Renal cortical epithelial cell (primary cell): ENCODE results near the gene CLIP1. TPM values are rescaled to one million over a fixed set of nuclear protein-coding genes. Genes with fewer than 3 reads are reported as not detected.
A peak's percentile ranks its signal among the peaks of the same experiment; 100 is the strongest.
"Not testable (repeated sequence)": the region's sequence is repeated elsewhere in the genome, so short reads cannot be mapped to it uniquely, and the experiment has no call there.

ENCODE experiments used
- DNase-seq: peaks from one replicate; pipeline ENCODE4 v3.0.0-alpha.2; 2011; ENCODE audit warnings: low read depth
- total RNA-seq: library from RNA; depleted of rRNA; stranded (reverse); fragments of >200 nt; gene quantifications from 2 replicates; pipeline ENCODE4 v1.2.3, GENCODE V29; 2014

Gene CLIP1
- total RNA-seq, 1 donor from 2014 or later, result 76.7 TPM

DNA sequence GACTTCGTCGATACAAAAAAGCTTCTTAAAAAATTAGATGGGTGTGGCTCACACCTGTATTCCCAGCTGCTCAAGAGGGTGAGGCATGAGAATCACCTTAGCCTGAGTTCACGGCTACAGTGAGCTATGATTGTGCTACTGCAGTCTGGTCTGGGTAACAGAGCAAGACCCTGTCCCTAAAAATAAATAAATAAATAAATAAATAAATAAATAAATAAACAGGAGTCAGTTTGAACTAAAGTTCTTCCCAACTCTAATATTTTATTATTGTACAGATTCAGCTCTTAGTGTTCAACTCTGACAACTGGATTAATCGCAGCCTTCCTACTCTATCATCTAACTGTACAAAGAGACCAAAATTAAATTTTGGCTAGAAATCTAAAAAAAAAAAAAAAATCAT is 12.7 kb upstream of the CLIP1 start:
- DNase-seq, result no peak

DNA sequence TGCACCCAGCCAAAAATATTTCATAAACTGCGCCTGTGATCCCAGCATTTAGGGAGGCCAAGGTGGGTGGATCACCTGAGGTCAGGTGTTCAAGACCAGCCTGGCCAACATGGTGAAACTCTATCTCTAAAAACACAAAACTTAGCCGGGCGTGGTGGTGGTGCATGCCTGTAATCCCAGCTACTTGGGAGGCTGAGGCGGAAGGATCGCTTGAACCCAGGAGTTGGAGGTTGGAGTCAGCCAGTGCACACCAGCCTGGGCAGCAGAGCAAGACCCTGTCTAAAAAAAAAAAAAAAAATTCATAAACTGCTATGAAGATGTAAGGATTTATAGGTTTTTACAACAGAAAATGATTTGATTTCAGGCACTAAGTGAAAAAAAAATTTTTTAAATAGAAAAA is 6.6 kb upstream of the CLIP1 start:
- not testable (repeated sequence) for DNase-seq

- no peak for DNase-seq
Measured at GRCh38 chr12:122427403-122427802, 4.9 kb upstream of the CLIP1 start.

DNA sequence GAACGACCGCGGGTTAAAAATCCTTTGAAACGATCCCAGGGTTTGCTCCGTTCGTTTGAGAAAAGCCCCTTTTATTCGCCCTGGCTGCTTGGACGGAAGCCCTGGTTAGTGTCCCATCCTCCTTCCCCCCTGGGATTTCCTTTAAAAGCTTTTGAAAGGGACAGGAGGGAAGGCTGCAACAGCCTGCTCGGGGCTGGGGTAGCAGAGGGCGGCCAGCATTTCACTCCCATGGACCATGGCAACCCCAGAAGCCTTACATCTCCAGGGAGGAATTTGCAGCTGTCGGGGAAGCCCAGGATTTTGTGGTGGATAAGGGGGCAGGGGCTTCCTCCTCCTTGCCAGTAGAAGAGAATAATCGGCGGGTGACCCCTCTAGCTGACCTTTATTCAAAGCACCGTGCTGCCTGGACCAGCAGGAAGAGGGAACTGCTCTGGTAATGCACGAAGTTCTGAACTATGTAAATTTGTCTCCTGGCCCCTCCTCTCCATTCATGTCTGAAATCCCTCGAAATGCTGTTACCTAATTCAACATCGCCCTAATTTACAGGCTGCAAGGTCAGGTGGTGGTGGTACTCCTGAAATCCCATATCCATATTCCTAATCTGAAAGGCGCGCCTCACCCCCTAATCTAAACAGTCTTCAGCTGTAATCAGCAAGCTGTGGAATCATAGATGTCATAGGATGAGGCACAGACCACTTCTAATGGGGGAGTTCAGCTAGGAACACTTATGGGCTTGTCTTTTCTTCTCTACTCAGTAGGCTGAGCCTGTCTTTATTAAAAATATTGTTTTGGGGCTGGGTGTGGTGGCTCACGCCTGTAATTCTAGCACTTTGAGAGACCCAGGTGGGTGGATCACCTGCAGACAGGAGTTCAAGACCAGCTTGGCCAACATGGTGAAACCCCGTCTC is 1.0 kb upstream of the CLIP1 start:
- peak; percentile 33 for DNase-seq

- DNase-seq, result peak; percentile 49
Measured at GRCh38 chr12:122422730-122423257, 325 bp upstream of the CLIP1 start.

DNA sequence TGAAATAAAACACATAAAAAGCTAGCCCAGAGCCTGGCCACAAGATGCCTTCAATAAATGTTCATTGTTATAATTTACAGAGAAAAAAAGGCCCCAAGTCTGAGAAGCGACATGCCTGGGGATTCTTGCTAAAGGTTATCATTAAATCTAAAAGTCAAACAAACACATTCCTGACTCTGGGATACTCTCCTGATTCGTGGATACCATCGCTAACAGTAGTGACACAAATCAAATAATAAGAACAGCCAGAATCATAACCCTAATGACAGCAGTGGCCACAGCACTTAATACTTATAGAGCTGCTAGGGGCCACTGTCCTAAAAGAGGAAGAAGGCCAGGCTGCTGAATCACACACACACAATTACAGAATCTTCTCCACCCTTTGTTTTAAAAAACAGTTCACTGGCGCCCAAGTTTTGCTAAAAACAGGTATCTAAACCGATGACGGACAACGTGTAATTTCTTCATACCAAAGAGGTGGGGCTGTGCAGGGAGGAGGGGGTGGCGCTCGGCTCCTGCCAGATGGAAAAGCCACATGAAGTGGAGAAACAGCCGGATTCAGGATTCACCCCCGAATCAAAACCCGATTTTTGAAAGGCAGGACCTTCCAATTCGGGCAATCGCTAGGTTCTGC is 1.2 kb downstream of the CLIP1 start:
- peak; percentile 51 for DNase-seq

DNA sequence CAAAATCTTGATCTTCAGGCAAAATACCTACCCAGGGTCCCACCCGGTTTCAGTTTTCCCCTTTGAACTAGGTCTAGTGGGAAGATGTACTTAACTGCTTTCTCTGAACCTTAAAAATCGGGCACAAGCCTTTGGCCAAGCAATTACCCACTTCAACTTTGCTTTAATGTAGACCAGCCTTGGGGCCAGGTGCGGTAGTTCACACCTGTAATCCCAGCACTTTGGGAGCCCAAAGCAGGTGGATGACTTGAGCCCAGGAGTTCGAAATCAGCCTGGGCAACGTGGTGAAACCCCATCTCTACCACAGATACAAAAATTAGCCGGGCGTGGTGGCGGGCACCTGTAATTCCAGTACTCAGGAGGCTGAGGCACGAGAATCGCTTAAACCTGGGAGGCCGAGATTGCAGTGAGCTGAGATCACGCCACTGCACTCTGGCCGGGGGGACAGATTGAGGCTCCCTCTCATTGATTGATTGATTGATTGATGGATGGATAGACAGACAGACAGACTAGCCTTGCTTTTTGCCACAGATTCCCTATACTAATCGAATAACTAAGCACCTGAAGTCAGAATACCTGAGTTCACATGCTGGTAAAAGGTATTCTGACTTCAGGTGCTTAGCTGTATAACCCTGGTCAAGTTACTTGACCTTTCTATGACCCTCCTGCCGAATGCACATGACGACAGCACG is 1.9 kb downstream of the CLIP1 start:
- DNase-seq, result no peak

DNA sequence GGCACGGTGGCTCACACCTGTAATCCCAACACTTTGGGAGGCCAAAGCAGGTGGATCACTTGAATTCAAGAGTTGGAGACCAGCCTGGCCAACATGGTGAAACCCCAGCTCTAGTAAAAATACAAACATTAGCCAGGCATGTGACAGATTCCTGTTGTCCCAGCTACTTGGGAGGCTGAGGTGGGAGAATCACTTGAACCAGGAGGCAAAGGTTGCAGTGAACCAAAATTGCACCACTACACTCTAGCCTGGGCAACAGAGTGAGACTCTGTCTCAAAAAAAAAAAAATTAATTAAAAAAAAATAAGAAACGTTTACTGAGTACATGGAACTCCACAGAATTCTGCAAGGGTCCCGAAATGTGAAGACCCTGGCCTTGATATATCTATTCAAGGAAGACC is 3.4 kb downstream of the CLIP1 start:
- not testable (repeated sequence) for DNase-seq

DNA sequence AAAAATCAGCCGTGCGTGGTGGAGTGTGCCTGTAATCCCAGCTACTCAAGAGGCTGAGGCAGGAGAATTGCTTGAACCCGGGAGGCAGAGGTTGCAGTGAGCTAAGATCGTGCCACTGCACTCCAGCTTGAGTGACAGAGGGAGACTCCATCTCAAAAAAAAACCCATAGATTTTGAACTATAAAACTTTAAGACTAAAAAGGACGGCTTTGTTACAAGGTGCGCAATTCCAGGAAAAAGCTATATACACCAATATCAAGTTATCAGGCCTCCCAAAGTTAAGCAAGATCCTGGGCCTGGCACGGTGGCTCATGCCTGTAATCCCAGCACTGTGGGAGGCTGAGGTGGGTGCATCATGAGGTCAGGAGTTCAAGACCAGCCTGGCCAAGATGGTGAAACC is 6.8 kb downstream of the CLIP1 start:
- not testable (repeated sequence) for DNase-seq

DNA sequence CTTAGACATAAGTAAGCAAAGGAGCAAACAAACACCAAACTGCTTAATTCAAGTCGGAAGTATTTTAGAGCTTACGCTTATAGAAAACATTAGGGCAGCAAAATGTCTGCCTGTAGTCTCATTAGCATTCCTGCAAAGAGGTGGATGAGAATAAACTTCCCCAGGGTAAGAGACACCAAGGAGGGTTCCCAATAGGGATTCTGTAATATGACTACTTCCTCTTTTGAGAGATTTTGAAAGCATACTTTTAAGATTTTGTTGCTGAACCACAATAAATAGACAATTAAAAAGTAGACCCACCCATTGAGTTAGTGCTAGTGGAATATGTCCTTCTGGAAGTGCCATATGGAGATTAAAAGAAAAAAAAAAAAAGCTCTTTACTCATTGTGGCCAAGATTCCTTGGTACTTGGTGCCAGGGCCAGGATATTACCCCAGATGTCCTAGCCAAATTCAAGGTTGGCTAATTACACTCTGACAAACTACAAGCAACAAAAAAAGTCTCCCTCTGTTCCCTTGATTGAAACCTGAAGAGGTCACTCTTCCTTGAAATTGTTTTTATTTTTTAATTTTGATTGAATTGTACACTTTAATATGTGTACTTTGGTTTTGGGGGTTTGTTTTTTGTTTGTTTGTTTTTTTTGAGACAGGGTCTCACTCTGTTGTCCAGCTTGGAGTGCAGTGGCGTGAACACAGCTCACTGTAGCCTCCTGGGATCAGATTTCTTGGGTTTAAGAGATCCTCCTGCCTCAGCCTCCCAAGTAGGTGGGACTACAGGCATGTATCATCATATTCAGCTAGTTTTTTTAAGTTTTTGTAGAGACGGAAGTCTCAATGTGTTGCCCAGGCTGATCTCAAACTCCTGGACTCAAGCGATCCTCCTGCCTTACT is 8.7 kb downstream of the CLIP1 start:
- no peak for DNase-seq

DNA sequence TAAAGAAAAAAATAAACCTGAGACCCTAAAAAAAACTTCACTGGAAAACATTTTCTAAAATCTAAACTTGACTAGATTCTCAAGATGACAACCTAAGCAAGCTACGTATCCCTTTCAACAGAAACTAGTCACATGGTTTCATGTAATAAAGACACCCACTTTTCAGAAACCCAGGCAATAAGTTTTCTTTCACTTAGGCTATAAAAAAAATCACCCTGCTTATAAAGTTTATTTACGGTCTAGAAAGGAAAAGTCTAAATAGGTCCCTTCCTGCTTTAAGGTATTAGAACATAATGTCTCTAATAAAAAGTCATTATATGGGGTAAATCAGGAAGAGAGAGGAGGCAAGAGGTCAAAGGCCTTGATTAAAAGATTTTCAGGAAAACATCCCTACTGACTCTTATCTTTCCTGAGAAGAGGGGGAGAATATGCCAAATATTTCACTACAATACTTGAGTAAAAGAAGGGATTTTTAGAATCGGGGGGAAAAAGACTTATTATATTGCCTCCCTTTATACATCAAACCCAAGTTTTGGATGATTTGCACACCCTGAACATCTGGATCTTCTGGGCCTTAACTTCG is 9.5 kb downstream of the CLIP1 start:
- DNase-seq, result no peak

DNA sequence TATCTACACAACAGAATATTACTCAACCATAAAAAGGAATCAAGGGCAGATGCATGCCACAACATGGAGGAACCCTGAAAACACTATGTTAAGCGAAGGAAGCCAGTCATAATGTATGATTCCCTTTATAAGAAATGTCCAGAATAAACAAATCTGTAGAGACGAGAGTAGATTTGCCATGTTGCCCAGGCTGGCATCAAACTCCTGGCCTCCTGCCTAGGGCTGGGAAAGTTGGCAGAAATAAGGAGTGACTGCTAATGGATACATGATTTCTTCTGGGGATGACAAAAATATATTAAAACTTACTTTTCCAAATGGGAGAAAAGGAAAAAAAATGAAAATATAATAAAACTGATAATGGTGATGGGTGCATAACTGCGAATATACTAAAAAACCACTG is 10.9 kb downstream of the CLIP1 start:
- no peak for DNase-seq

GRCh38 chr12:122407208-122407607 is 15.3 kb downstream of the CLIP1 start:
- DNase-seq, result no peak

GRCh38 chr12:122406701-122407164 is 15.7 kb downstream of the CLIP1 start:
- DNase-seq, result peak; percentile 32

- no peak for DNase-seq
Measured at GRCh38 chr12:122403831-122404230, 18.6 kb downstream of the CLIP1 start.

- no peak for DNase-seq
Measured at GRCh38 chr12:122403115-122403770, 19.2 kb downstream of the CLIP1 start.

DNA sequence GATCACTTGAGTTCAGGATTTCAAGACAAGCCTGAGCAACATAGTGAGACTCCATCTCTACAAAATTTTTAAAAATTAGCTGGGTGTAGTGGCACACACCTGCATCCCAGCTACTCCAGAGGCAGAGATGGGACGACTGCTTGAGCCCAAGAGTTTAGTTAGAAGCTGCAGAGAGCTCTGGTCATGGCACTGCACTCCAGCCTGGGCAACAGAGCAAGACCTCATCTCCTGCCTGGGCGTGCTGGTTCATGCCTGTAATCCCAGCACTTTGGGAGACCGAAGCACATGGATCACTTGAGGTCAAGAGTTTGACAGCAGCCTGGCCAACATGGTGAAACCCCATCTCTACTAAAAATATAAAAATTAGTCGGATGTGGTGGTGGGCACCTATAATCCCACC is 20.2 kb downstream of the CLIP1 start:
- no peak for DNase-seq

DNA sequence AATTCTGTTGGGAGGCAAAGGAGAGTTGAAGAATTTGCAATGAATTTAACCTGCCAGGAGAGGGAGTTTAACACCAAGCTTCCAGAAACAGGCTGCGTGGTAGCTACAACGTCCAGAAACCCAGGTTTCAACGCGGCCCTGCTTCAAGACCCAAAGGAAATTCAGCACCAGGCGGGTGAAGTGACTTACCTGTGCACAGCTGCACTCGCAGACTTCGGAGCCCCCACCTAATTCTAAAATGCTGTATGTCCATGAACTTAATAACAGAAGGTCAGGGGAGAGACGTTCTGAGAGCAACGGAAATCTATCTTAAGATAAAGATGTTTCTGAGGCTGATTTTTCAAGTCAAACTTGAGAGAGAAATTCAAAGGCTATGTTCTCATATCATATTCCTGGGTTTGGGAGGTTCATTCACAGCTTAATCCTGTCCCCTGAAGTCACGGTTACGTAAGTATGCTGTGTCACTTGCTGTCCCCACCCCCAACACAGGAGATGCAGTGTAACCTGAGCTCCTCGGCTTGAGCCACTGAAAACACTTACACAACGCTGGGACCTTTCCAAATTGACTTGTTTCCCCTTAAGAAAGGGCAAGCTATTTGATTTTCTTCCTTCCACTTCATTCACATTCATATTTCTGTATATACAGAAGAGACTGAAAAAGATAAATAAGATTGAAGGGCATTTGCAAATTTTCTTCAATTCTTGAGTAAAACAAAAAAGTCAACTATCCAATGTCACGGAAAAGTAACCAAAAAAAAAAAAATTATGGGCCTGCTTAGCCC is 22.7 kb downstream of the CLIP1 start:
- DNase-seq, result peak; percentile 87

DNA sequence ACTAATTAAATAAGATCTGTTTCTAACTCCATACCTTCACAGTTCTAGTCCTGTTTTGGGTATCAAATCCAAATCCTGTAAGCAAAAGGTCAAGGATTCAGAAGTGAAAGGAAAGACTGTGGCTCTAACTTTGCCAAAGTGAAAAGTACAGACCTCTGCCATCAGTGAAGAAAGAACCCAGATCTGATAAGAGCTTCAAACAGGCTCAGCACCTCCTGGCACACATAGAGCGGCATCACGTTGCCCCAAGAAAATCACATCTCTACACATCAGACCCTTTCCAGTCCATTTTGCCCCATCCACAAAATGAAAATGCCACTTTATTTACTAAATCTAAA is 23.2 kb downstream of the CLIP1 start:
- no peak for DNase-seq

DNA sequence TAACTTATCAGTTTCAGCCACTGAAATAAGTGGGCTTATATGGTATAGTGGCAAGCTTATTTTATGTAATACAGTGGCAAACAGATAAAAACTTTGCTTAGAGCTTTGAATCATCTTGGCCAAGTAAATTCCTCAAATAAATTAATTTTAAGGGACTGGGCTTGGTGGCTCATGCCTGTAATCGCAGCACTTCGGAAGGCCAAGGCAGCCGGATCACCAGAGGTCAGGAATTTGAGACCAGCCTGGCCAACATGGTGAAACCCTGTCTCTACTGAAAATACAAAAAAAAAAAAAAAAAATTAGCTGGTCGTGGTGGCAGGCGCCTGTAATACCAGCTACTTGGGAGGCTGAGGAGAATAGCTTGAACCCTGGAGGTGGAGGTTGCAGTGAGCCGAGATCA is 24.5 kb downstream of the CLIP1 start:
- not testable (repeated sequence) for DNase-seq
